Gastrocnemius medialis (tissue), 4 donors: ENCODE data around the gene CLHC1. TPM values are rescaled to one million over a fixed set of nuclear protein-coding genes. Genes with fewer than 3 reads are reported as not detected.
"Not testable (repeated sequence)": the region's sequence is repeated elsewhere in the genome, so short reads cannot be mapped to it uniquely, and the experiment has no call there.

Experiments
- ATAC-seq, 2 donors: fragments of 150-250 bp; one replicate each; pipeline ENCODE4 v1.9.1; 2016
- DNase-seq, 2 donors: peaks; one replicate each; pipeline ENCODE4 v3.0.0-alpha.2; 2019
- H3K27ac ChIP-seq, 4 donors: fragments of 200-600 bp; sonication (generic); 1 replicate in 1 of 4; 2 replicates in 3 of 4; pipeline ENCODE4 v1.5.1; 2016 to 2018; ENCODE audit warnings: mild to moderate bottlenecking in 2 of 4, moderate library complexity in 1 of 4
- H3K27me3 ChIP-seq, 3 donors: fragments of 200-600 bp; sonication (generic) in 2 of 3; 1 replicate in 1 of 3; 2 replicates in 2 of 3; pipeline versions ENCODE4 v1.5.1 to v1.6.0; 2016 to 2019; ENCODE audit warnings: mild to moderate bottlenecking in 1 of 3, moderate library complexity in 1 of 3
- H3K36me3 ChIP-seq, 2 donors: fragments of 200-600 bp; sonication (generic) in 1 of 2; one replicate each; pipeline ENCODE4 v1.5.1; 2017 to 2018
- H3K4me1 ChIP-seq, 2 donors: fragments of 200-600 bp; sonication (generic) in 1 of 2; one replicate each; pipeline ENCODE4 v1.5.1; 2016 to 2017; ENCODE audit warnings: mild to moderate bottlenecking in 2 of 2
- H3K4me3 ChIP-seq, 4 donors: fragments of 200-600 bp; sonication (generic) in 3 of 4; 1 replicate in 1 of 4; 2 replicates in 3 of 4; pipeline ENCODE4 v1.5.1; 2016 to 2019; ENCODE audit warnings: mild to moderate bottlenecking in 2 of 4
- H3K9me3 ChIP-seq, 3 donors: fragments of 200-600 bp; sonication (generic) in 2 of 3; 1 replicate in 1 of 3; 2 replicates in 2 of 3; pipeline ENCODE4 v1.5.1; 2016 to 2019
- CTCF ChIP-seq, 5 experiments: fragments of 450-650 bp in 3 of 5; fragments of 200-600 bp in 2 of 5; sonication (generic) in 2 of 5; IDR thresholded peaks in 4 of 5; conservative IDR thresholded peaks in 1 of 5; 1 replicate in 4 of 5; 2 replicates in 1 of 5; pipeline ENCODE4 v1.5.1; 2016 to 2019; ENCODE audit warnings: antibody characterized with exemption in 5 of 5, mild to moderate bottlenecking in 3 of 5, moderate library complexity in 3 of 5
- POLR2A ChIP-seq, 2 donors: fragments of 450-650 bp; IDR thresholded peaks; one replicate each; pipeline ENCODE4 v1.6.1; 2017; ENCODE audit warnings: antibody characterized with exemption in 2 of 2, mild to moderate bottlenecking in 2 of 2, moderate library complexity in 2 of 2
- in situ Hi-C, 4 donors: fragments of 200-750 bp; cut with MboI; loops; one replicate each; pipeline versions ENCODE4 v1.15.0 to v1.8.0; 2017; ENCODE audit warnings: low sequenced_read_pairs in 4 of 4
- intact Hi-C: fragments of 100-400 bp; cut with DNase I; formaldehyde crosslinking; loops from one replicate; pipeline ENCODE4 v1.15.1; 2023; ENCODE audit warnings: low total_unique reads
- total RNA-seq, 4 donors: library from RNA; depleted of rRNA; stranded (reverse); fragments of >200 nt; gene quantifications; one replicate each; pipeline versions ENCODE4 v1.1.0 to v1.2.3, GENCODE V29; 2016

The CLHC1 gene
- total RNA-seq, 4 donors from 2014 or later, result 0.46 to 4.9 (median 0.85) TPM; not detected in 1

DNA sequence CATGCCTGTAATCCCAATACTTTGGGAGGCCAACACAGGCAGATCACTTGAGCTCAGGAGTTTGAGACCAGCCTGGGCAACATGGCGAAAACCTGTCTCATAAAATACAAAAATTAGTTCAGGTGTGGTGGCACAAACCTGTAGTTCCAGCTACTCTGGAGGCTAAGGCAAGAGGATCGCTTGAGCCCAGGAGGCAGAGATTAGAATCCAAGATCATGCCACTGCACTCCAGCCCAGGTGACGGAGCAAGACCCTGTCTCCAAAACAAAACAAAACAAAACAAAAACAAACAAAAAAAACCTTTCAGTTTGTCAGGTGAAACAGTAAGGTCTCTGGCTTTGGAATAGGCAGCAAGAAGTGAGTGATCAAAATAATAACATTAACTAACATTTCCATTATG lies 84.6 kb downstream of the CLHC1 start:
- intact Hi-C loops, result no loop called here
- H3K27ac ChIP-seq, result no peak overlapping the region
- peaks cover 0 to 3% of the 10 kb centered on the region in 2 donors for H3K4me1 ChIP-seq
- ATAC-seq, result no peak
- H3K4me3 ChIP-seq, result no peak overlapping the region
- H3K27me3 ChIP-seq, result no peaks in the 10 kb centered on the region
- H3K9me3 ChIP-seq, result no peaks in the 10 kb centered on the region
- in situ Hi-C loops, result no loop called here
- no peak for TF ChIP-seq POLR2A (IDR thresholded peaks at IDR 0.05)
- no peak for TF ChIP-seq CTCF (IDR thresholded peaks at IDR 0.05 in 4 of 5, conservative IDR thresholded peaks at IDR 0.05 in 1 of 5)
- no peaks in the 10 kb centered on the region for H3K36me3 ChIP-seq
- no peak for DNase-seq

GRCh38 chr2:55147041-55147440 lies 85.1 kb downstream of the CLHC1 start:
- ATAC-seq, result no peak

GRCh38 chr2:55146263-55146662 lies 85.8 kb downstream of the CLHC1 start:
- in situ Hi-C loops, result no loop called here
- DNase-seq, result no peak
- no peak for TF ChIP-seq POLR2A (IDR thresholded peaks at IDR 0.05)
- TF ChIP-seq CTCF (IDR thresholded peaks at IDR 0.05 in 4 of 5, conservative IDR thresholded peaks at IDR 0.05 in 1 of 5), result no peak
- intact Hi-C loops, result no loop called here
- no peak overlapping the region for H3K4me3 ChIP-seq
- no peak overlapping the region for H3K27ac ChIP-seq
- H3K36me3 ChIP-seq, result no peaks in the 10 kb centered on the region
- no peaks in the 10 kb centered on the region for H3K9me3 ChIP-seq
- no peaks in the 10 kb centered on the region for H3K4me1 ChIP-seq
- no peak for ATAC-seq
- no peaks in the 10 kb centered on the region for H3K27me3 ChIP-seq

More at GRCh38 chr2:55147041-55147440, 85.1 kb downstream of the CLHC1 start:
- no peaks in the 10 kb centered on the region for H3K36me3 ChIP-seq
- DNase-seq, result no peak
- TF ChIP-seq CTCF (IDR thresholded peaks at IDR 0.05 in 4 of 5, conservative IDR thresholded peaks at IDR 0.05 in 1 of 5) (no peak), POLR2A (IDR thresholded peaks at IDR 0.05) (no peak)
- intact Hi-C loops (no loop called here), in situ Hi-C loops (no loop called here)
- no peak overlapping the region for H3K4me3 ChIP-seq
- H3K9me3 ChIP-seq, result no peaks in the 10 kb centered on the region
- peaks cover 0 to under 1% of the 10 kb centered on the region in 2 donors for H3K4me1 ChIP-seq
- H3K27ac ChIP-seq, result no peak overlapping the region
- H3K27me3 ChIP-seq, result no peaks in the 10 kb centered on the region

DNA sequence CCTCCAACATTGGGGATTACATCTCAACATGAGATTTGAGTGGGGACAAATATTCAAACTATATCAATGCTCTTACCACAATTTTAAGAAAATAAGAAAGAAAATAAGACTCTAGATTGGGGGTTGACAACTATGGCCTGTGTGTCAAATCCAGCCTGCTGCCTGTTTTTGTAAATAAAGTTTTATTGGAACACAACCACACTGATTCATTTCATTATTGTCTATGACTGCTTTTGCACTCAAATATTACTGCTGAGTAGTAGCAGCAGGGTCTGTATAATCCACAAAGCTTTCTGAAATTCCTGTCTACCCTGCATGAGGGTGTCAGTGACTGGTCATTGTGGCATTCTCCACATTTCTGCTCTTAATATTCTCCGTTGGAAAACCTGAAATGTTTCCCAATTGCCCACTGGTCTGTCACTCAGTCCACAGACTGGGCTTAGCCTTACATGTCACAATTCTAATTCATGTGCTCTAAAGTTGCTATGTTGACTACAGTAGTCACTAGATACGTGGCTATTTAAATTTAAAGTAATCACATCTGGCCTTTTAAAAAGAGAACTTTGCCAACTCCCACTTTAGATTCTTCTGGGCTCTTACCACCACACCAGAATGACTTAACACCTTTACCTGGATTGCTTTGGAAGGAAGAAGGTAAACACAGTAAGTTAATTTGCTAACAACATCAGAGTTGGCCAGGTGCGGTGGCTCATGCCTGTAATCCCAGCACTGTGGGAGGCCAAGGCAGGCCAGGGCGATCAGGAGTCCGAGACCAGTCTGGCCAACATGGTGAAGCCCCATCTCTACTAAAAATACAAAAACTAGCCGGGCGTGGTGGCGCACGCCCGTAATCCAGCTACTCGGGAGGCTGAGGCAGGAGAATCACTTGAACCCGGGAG lies 86.9 kb downstream of the CLHC1 start:
- H3K27me3 ChIP-seq, result no peaks in the 10 kb centered on the region
- DNase-seq (no peak), ATAC-seq (no peak)
- H3K4me1 ChIP-seq, result no peaks in the 10 kb centered on the region
- intact Hi-C loops (no loop called here), in situ Hi-C loops (no loop called here)
- no peak overlapping the region for H3K27ac ChIP-seq
- no peak for TF ChIP-seq CTCF (IDR thresholded peaks at IDR 0.05 in 4 of 5, conservative IDR thresholded peaks at IDR 0.05 in 1 of 5)
- no peak for TF ChIP-seq POLR2A (IDR thresholded peaks at IDR 0.05)
- no peaks in the 10 kb centered on the region for H3K9me3 ChIP-seq
- H3K36me3 ChIP-seq, result no peaks in the 10 kb centered on the region
- H3K4me3 ChIP-seq, result no peak overlapping the region

- DNase-seq, intact Hi-C loops, H3K4me3 ChIP-seq, ATAC-seq, H3K36me3 ChIP-seq, H3K27me3 ChIP-seq, H3K9me3 ChIP-seq, H3K27ac ChIP-seq, in situ Hi-C loops, H3K4me1 ChIP-seq: not testable (repeated sequence)
These were observed 88.4 kb downstream of the CLHC1 start for GRCh38 chr2:55143706-55144105.
